Spinal cord (tissue), 10 donors: ENCODE data around the gene DNAJC6. TPM values are rescaled to one million over a fixed set of nuclear protein-coding genes. Genes with fewer than 3 reads are reported as not detected.

Source experiments
- DNase-seq, 6 donors: peaks; one replicate each; pipeline versions ENCODE4 v3.0.0 to v3.0.0-alpha.2; 2013 to 2015; ENCODE audit warnings: low spot score in 6 of 6, low read depth in 4 of 6
- H3K27ac ChIP-seq: one replicate; pipeline ENCODE4 v1.5.1; 2013; ENCODE audit warnings: low read depth, low read length, control low read depth
- H3K27me3 ChIP-seq: one replicate; pipeline ENCODE4 v1.6.1; 2013; ENCODE audit warnings: low read length; ENCODE audit not compliant: control insufficient read depth, insufficient read depth
- H3K36me3 ChIP-seq: one replicate; pipeline ENCODE4 v1.6.1; 2013; ENCODE audit warnings: low read length; ENCODE audit not compliant: control insufficient read depth, insufficient read depth
- H3K4me1 ChIP-seq: one replicate; pipeline ENCODE4 v1.6.1; 2013; ENCODE audit warnings: low read length; ENCODE audit not compliant: control insufficient read depth, insufficient read depth
- H3K4me3 ChIP-seq: one replicate; pipeline ENCODE4 v1.5.1; 2013; ENCODE audit warnings: low read depth, low read length, control low read depth
- H3K9me3 ChIP-seq: one replicate; pipeline ENCODE4 v1.6.1; 2013; ENCODE audit warnings: low read length; ENCODE audit not compliant: control insufficient read depth, insufficient read depth
- WGBS: methylation state at CpG from one replicate; pipeline ENCODE4 v1.1.5; 2013; ENCODE audit warnings: missing lambda C conversion rate; ENCODE audit not compliant: insufficient coverage; 5-methylcytosine and 5-hydroxymethylcytosine counted together
- polyA plus RNA-seq, 2 donors: library from polyadenylated mRNA; unstranded; fragments of 120-200 nt; gene quantifications; one replicate each; pipeline ENCODE4 v1.2.1, GENCODE V29; 2013; ENCODE audit not compliant: insufficient read length in 2 of 2
- total RNA-seq, 2 donors: library from RNA; depleted of rRNA in 1 of 2; stranded (reverse); fragments of 120-200 nt in 1 of 2; fragments of >200 nt in 1 of 2; gene quantifications; one replicate each; pipeline versions ENCODE4 v1.2.3 to v1.2.4, GENCODE V29; 2013 to 2014
- donor health status: healthy.

DNAJC6 gene
- total and polyA plus RNA-seq, 4 donors: 34.5 to 158 (median 116) TPM

DNA sequence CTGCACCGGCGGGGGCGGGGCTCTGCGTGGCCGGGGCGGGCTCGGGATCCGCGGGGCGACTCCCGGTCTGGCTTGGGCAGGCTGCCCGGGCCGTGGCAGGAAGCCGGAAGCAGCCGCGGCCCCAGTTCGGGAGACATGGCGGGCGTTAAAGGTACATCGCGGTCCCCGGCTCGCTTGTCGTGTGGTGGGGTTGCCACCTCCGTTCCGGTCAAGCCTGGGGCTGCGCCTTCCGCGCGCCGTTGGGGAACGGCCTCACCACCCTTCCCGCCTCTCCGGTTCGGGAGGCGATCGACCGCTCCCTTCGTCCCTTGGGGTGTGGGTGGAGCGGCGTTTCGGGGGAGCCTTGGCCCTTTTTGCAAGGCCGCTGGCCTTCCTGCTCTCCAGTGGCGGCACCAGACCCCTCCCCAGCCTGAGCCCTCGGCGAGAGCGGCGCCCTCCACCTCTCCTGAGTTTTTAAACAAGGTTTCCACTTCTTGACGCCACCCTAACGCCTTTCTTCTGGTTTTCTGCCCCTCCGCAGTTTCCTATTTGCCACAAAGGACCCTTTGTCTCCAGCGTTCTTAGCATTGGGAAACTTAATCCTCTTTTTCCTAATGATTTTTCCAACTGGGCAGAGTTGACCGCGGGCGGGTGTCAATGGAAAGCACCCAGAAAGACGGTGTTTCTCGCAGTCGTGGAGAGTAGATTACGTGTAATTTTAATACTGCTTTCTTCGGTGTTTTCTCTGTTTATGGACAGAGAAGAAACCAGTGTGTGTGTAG, 111.4 kb downstream of the DNAJC6 start, which contains the start of the genes LEPR and LEPROT:
Gene LEPR, plus strand, starts transcription at position 79 of the 761 bp plus-strand sequence. CDS start 144,898 bp downstream, outside the sequence.
Gene LEPROT, plus strand, starts transcription at position 79 of the 761 bp plus-strand sequence. Its CDS starts 57 bp downstream, at position 136.
- Histone ChIP-seq H3K9me3 (no peaks in the 10 kb centered on the region), H3K4me1 (peaks cover 14% of the 10 kb centered on the region), H3K27me3 (no peaks in the 10 kb centered on the region), H3K4me3 (peak within 1 kb of the TSS; percentile 98), H3K36me3 (no peaks in the 10 kb centered on the region), H3K27ac (peak within 1 kb of the TSS; percentile 99)
- DNase-seq: peak in 3 of 6 donors; percentile 31 to 72 (median 55)
- under 1% methylated on average over 57 of the region's 60 CpGs for whole genome bisulfite sequencing

DNA sequence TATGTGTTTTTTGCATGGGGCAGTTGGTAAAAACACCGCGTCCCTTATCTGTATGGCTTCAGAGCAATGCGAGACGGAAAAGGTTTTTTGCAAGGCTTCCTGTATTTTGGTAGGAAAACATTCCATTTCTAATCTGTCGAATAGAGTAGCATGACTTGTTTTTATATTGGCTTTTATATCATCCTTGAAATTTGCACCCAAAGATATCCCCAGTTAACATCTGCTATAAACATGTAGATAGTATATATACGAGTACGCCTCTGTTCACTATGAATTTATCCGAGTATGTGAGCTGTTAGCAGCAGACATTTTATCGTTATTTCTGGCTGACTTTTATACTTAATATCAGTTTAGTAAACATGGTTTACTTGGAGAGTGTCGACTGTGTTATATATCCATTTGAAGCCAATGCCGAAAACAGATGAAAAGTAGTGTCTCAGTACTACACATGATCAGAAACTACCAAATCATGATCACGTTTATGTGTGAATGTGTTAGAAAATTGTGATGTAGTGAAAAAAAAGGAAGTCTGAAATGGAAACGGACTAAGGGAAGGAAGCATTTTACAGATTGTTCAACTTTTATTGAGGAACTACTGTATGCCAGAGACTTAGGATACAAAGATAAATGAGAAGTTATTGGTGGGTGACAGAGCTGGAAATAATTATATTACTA, 112.1 kb downstream of the DNAJC6 start:
- peaks cover 14% of the 10 kb centered on the region for H3K4me1 ChIP-seq
- DNase-seq: peak in 1 of 6 donors; percentile 71
- 11% methylated on average over 3 of the region's 13 CpGs for WGBS
- peak overlapping the region; percentile 98 for H3K4me3 ChIP-seq
- H3K9me3 ChIP-seq: no peaks in the 10 kb centered on the region
- peaks cover 2% of the 10 kb centered on the region for H3K36me3 ChIP-seq
- no peaks in the 10 kb centered on the region for H3K27me3 ChIP-seq
- H3K27ac ChIP-seq: peak overlapping the region; percentile 99

DNA sequence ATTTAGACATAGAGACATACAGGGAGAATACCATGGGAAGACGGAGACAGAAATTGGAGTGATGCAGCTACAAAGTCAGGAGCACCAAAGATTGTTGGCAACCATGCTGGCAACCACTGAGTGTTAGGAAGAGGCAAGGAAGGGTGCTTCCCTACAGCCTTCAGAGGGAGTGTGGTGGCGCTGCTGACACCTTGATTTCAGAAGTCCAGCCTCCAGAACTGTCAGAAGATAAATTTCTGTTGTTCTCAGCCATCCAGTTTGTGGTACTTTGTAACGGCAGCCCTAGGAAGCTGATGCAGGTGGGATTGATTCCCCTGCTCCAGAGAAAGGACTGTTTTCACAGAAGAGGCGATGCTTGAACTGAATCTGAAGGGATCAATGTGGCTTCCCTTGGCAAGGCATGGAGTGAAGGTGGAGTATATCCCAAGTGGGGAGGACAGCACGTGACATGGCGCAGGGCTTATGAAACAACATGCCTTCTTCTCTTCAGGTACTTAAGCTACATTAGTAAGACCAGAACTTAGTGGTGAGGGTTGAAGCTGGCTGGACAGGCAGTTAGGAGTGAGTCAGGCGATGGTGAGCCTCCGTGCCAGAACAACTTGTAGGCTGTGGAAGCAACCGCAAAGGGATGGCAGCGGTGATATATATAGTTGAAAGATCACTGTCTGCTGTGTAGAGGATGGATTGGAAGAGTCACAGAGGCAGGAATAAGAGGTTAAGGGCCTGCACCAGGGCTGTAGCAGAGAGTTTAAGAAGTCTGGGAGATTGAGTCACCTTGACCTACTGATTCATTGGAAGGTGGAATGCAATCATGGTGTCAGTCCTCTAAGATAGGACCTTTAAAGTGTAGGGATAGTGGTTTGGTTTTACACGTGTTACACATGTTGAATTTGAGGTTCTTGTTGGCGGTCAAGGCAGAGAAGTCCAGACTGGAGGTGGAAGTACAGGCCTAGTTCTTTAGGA, 113.2 kb downstream of the DNAJC6 start:
- peak in 1 of 6 donors; percentile 3 for DNase-seq
- no peak overlapping the region for H3K27ac ChIP-seq
- WGBS: 92% methylated on average over 12 of the region's 12 CpGs
- H3K36me3 ChIP-seq: peaks cover 8% of the 10 kb centered on the region
- peaks cover 14% of the 10 kb centered on the region for H3K4me1 ChIP-seq
- peak overlapping the region; percentile 98 for H3K4me3 ChIP-seq
- no peaks in the 10 kb centered on the region for H3K27me3 ChIP-seq
- H3K9me3 ChIP-seq: no peaks in the 10 kb centered on the region

DNA sequence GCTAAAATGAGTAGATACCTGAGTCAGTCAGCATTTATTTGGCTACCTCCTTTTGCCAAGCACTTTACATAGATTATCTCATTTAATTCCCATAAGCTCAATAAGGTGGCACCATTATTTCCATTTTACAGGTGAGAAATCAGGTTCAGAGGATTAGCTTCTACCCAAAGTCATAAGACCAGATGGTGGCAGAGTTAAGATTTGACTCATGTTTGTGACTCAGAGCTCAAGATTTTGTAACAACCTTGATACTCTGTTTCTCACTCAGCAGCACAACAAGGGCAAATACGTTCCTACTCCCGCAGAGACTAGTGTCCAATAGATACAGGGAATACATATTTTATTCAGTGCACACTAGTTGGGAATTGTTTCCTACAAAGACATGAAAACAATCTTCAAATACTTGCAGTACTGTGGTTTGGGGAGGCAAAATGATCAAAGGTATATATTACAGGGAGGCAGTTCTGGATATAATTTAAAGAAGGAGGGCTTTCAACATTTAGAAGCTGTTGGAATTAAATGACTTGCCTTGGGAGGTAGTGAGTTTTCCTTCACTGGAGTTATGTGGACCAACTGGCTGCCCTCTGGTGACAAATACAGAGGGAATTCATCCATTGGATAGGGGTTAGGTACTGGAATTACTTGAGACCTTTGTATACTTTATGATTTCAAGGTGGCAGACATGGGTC, 114.7 kb downstream of the DNAJC6 start:
- H3K27ac ChIP-seq: no peak overlapping the region
- no peak overlapping the region for H3K4me3 ChIP-seq
- peaks cover 14% of the 10 kb centered on the region for H3K4me1 ChIP-seq
- no peaks in the 10 kb centered on the region for H3K9me3 ChIP-seq
- peaks cover 8% of the 10 kb centered on the region for H3K36me3 ChIP-seq
- no peaks in the 10 kb centered on the region for H3K27me3 ChIP-seq
- no CpG with 5 or more reads among the region's 2 CpGs for WGBS
- DNase-seq: no peak

DNA sequence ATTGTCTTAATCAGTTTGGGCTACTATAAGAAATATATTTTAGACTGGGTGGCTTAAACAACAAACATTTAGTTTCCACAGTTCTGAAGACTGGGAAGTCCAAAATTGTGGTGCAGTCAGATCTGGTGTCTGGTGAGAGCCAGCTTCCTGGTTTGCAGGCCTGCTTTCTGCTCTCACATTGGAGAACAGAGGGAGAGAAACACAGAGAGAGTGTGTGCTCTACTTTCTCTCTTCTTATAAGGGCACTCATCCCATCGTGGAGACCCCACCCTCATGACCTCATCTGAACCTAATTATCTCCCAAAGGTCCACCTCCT, 115.2 kb downstream of the DNAJC6 start:
- DNase-seq: no peak
- peaks cover 13% of the 10 kb centered on the region for H3K4me1 ChIP-seq
- no peaks in the 10 kb centered on the region for H3K27me3 ChIP-seq
- no peak overlapping the region for H3K4me3 ChIP-seq
- no peak overlapping the region for H3K27ac ChIP-seq
- peaks cover 8% of the 10 kb centered on the region for H3K36me3 ChIP-seq
- no peaks in the 10 kb centered on the region for H3K9me3 ChIP-seq
- no CpG with 5 or more reads among the region's 1 CpG for WGBS

DNA sequence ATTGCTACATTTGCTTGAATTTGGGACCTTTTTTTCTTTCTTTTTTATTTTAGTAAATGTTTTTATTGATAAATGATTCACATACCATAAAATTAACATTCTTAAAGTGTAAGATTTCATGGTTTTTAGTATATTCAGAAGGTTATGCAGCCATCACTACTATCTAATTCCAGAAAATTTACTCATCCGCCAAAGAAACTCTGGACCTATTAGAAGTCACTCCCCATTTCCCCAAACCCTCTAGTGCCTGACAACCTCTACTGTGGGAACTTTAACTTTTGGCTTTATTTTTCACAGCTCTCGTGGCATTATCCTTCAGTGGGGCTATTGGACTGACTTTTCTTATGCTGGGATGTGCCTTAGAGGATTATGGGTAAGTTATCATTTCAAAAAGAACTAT, 115.7 kb downstream of the DNAJC6 start:
- H3K4me3 ChIP-seq: no peak overlapping the region
- peaks cover 8% of the 10 kb centered on the region for H3K4me1 ChIP-seq
- DNase-seq: no peak
- no peaks in the 10 kb centered on the region for H3K9me3 ChIP-seq
- H3K27ac ChIP-seq: no peak overlapping the region
- H3K36me3 ChIP-seq: peaks cover 8% of the 10 kb centered on the region
- H3K27me3 ChIP-seq: no peaks in the 10 kb centered on the region
- WGBS: 100% methylated on average over 1 of the region's 2 CpGs

DNA sequence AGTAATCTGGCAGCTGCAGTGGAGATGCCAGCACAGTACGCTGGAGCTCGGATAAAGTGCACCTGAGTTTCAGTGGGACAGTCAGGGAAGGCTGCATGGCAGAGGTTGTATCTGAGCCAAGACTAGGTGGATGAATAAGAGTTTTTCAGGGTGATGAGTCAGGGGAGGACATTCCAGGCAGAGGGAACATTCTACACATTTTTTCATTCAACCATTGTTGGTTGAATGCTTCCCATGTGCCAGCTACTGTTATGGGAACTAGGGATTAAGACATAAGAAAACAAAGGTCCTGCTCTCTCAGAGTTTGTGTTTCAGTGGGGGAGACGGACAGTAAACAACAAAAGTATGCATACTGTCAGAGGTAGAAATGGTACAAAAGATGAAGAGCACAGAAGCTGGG, 116.4 kb downstream of the DNAJC6 start:
- DNase-seq: no peak
- 92% methylated on average over 3 of the region's 3 CpGs for WGBS
- Histone ChIP-seq H3K4me3 (no peak overlapping the region), H3K27ac (no peak overlapping the region), H3K27me3 (no peaks in the 10 kb centered on the region), H3K4me1 (peaks cover 8% of the 10 kb centered on the region), H3K9me3 (no peaks in the 10 kb centered on the region), H3K36me3 (peaks cover 8% of the 10 kb centered on the region)

DNA sequence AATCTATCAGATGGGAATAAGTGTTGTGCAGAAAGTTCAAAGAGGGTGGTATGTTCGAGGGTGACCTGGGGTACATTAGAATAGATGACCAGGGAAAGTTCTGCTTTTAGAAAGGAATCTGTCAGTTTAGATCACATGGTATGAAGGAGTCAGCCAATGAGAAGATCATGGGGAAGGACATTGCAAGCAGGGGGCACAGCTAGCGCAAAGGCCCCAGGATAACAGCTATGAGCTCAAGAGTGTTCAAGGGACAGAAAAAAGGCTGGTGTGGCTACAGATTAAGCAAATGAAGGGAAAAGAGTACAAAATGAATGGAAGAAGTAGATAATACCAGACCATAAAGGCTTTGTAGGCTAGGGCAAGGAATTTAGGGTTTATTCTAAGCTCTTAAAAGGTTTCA, 119.7 kb downstream of the DNAJC6 start:
- no peaks in the 10 kb centered on the region for H3K4me1 ChIP-seq
- 75% methylated on average over 2 of the region's 2 CpGs for WGBS
- H3K27ac ChIP-seq: no peak overlapping the region
- no peak overlapping the region for H3K4me3 ChIP-seq
- no peak for DNase-seq
- no peaks in the 10 kb centered on the region for H3K9me3 ChIP-seq
- H3K27me3 ChIP-seq: no peaks in the 10 kb centered on the region
- peaks cover 8% of the 10 kb centered on the region for H3K36me3 ChIP-seq

DNA sequence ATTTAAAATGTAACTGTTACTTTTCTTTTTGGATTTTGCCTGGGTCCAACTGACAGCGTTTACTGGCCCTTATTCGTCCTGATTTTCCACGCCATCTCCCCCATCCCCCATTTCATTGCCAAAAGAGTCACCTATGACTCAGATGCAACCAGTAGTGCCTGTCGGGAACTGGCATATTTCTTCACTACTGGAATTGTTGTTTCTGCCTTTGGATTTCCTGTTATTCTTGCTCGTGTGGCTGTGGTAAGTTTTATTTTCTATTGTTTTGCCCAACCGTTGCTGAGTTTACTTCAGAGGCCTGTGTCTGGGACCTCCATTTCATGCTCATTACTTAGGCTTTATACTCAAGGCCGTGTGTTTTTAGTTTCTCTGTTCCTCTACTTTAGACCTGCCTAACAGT, 120.5 kb downstream of the DNAJC6 start:
- Histone ChIP-seq H3K27me3 (no peaks in the 10 kb centered on the region), H3K36me3 (peaks cover 8% of the 10 kb centered on the region), H3K9me3 (no peaks in the 10 kb centered on the region), H3K4me1 (no peaks in the 10 kb centered on the region), H3K27ac (no peak overlapping the region), H3K4me3 (no peak overlapping the region)
- DNase-seq: no peak
- 72% methylated on average over 2 of the region's 7 CpGs for WGBS
